Activated CD8-positive, alpha-beta memory T cell treated with anti-CD3 and anti-CD28 coated beads, Interleukin-2, amount 50 U/mL, for 24 hours (primary cell): ENCODE measurements around the gene MXD4.

Source experiments
- DNase-seq: peaks from one replicate; pipeline ENCODE4 v3.0.0-alpha.2; 2020; ENCODE audit errors: extremely low read depth

MXD4 gene, protein sequence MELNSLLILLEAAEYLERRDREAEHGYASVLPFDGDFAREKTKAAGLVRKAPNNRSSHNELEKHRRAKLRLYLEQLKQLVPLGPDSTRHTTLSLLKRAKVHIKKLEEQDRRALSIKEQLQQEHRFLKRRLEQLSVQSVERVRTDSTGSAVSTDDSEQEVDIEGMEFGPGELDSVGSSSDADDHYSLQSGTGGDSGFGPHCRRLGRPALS

DNA sequence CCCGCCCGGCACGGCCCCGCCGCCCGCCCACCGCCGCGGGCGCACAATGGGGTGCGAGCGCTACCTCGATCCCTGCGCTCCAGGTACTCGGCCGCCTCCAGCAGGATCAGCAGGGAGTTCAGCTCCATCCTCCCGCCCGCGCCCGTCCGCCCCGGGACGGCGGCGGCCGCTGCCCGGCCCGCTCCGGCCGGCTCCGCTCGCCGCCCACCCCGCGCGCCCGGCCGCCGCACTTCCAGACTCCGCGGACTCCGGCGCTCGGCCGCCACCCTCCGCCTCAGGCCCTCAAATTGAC, at the start of gene MXD4:
MXD4 (minus strand) TSS at position 257 of the 292 bp plus-strand sequence; CDS start at position 128, 129 bp downstream.
- no peak for DNase-seq

DNA sequence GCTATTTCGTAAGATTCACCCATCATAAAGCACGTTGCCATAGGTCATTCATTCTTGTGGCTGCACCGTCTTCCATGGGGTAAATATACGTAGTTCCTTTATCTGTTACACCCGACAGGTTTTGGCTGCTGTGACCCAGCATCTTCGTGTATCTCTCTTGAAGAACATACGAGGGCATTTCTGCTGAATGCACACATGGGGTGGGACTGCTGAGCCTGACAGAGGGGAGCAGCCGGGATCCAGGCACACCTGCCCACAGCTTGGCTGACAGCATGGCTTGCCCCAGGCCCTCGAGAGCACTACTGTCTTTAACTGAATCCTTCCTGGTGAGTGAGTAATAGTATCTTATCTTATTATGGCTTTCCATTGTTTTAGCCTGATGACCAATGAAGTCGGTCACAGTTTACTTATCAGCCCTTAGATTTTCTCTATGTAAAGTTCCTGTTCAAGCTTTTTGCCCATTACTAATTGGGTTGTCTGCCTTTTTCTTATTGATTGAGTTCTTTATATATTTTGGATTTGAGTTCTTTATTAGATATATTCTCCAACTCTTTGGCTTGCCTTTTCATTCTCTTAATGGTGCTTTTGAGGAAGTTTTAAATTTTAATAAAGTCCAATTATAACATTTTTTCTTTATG, 45.0 kb upstream of the MXD4 start:
- no peak for DNase-seq

DNA sequence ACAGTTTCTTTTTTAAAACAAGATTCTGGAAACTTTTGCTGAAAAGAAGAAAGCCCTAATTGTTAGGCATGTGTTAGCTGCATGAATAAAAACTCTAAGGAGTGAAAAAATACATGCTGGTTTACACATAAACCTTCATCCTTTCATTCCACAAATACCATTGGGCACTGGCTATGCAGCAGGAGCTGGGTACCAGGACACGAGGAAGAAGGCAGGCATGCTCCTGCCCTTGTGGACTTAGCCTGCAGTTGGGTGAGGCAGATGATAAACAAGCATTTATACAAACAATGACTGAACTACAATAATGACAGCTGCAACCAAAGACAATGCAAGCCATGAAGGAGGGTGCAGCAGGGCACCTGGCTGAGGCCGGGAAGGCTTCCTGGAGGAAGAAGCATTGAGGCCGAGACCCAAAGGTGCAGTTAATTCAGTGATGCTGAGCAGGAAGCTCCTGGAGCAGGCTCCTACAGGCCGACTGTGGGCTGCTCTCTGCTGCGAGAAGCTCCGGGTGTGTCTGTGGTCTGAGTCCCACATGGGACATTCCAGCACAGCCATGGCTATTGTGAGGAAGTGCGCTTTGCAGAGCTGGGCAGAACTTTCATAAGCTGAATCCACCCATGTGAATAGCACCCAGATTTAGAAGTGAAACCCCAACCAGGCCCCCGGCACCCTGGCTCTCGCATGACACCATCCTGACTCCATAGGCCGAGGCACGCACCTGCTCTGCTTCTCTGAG, 44.0 kb upstream of the MXD4 start:
- no peak for DNase-seq

DNA sequence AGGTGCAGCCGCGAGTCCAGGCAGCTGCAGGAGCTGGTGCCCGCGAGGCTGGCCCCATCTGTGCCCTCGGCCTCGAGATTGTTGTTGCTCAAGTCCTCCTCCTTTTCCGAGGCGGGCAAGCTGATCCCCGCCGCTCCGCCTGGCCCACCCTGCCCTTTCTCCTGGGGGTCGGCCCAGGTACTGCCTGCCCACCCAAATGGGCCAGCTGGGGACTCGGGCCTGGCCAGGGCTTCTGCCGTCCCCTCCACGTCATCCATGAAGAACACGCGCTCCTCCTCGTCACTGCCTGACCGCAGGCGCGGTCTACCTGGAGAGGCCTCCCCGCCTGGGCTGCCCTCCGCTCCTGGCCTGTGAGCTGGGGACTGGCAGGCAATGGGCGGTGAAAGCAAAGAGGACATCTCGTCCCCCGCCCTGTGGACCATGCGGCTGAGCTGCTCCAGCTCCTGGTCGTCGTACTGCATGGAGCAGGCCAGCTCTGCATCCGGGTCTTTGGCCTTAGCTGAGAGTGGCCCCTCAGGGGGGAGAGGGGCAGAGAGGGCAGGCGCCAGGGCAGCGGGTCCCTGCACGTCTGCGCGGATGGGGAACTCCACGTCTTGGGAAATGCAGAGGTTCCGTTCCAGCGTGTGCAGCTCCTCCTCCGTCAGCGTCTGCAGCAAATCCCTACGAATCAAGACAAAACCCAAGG, 43.1 kb upstream of the MXD4 start:
- DNase-seq: no peak

DNA sequence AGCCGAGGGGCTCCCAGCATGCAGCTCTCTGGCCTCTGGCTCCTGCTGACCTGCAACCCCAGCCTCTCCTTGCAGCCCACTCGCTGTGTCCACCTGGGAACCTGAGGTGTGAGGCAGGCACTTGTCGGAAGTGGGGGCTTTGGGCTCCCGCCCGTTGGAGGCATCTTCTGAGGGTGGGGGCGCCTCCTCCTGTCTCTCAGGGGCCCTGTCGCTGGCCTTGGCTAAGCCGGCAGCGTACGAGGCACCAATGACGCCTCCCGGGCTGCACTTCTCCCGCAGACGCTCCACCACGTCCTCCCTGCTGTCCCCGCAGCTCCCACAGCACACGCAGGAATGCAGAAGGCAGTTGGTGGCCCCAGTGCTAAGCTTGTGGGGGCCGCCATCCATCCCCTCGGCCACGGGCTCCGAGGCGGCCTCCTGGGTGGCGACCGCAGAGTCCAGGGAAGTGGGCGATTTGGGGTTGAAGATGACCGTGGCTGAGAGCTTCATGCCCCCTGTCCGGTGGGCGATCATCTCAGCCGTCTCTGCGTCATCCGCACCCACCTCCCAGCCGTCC, 42.5 kb upstream of the MXD4 start:
- DNase-seq: no peak

DNA sequence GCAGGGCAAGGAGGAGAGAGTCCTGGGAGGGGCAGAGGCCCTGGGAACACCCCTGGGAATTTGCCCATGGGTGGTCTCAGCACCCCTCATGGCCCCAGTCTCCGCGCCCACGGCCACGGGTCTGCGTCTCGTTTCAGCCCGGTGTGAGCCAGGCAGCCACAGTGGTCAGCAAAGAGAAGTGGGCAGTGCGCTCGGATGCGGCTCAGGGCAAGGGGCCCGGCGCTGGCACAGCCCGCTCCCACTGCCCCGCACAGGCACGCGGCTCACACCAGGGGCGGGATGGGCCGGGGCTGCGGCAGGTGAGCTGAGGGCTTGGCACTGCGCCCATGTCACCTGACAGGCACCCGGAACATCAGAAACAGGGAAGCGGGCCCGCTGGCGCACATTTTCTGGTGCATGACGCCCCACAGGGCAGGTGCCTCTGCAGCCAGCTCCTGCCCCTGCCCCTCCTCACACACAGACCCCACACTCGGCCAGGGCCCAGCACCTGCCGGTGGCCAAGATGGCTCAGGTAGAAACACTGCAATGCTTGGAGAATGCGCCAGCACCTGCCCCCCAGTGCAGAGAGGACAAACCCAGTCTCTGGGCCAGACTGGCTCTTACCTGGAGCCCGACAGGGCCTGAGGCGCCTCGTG, 41.9 kb upstream of the MXD4 start:
- no peak for DNase-seq

DNA sequence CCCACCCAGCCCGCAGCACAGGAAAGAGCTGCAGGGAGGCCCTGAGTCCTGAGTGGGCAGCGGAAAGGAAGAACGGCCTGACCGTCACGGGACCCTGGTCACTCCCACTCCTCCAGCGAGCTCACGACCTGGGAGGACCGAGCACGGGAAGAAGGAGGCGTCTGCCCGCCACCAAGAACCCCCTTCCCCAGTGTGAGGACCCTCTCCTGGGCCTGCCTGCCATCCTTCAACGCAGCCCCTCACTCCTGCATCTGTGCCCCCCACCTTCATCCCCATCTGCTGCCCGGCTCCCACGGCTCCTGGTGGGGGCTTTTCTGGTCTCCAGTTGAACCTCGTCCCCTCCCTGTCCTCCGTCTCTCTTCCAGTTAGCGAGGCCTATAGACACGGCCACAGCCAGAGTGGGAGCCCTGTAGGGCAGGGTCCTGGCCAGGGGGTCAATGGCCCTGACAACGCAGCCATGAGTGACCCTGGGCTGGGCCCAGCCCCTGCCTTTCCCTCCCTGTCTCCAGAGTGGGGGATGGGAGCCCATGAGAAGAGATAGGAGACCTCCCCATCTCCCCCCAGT, 41.3 kb upstream of the MXD4 start:
- no peak for DNase-seq

DNA sequence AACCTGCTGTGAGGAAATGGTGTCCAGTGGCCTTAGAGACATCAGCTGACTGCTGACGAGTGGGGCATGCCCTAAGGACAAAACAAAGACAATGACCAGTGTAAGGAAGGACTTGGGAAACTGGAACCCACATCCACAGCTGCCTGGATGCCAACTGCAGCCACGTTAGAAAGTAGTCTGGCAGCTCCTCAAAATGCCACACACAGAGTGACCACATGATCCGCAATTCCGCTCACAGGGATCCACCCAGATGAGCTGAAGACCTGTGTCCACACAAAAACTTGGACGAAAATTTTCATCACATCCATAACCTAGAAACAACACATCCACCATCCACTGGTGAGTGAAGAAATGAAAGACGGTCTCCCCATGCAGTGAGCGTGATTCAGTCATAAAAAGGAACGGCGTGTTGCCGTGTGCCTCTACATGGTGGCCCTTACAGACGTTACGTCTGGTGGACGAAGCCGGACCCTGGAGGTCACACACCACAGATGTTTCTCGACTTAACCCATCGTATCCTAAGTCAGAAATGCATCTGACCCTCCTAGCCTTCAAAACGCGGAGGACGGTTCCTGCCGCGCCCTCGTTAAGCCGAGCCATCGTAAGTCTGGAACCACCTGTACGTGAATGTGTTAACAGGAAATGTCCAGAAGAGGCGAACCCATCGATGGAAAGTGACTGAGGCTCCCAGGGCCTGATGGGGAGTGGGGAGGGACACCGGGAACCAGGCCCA, 40.6 kb upstream of the MXD4 start:
- DNase-seq: no peak

DNA sequence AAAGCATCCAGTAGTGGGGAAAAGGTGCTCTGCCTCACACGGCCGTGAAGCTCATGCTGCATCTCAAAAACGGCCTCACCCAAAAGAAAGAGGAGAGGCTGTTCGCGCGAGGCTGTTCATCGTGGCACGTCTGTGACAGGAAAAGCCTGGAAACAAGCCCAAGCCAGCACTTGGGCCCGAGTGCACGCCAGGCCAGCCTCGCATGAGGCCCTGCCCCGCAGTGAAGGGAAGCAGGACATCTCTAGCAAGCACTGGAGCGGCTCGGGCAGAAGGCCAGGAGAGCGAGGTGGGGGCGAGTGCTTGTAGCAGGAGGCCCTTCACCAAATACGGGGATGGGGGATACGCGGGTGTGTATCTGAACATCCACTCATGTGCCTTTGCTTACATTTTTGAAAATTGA, 39.9 kb upstream of the MXD4 start:
- DNase-seq: no peak

DNA sequence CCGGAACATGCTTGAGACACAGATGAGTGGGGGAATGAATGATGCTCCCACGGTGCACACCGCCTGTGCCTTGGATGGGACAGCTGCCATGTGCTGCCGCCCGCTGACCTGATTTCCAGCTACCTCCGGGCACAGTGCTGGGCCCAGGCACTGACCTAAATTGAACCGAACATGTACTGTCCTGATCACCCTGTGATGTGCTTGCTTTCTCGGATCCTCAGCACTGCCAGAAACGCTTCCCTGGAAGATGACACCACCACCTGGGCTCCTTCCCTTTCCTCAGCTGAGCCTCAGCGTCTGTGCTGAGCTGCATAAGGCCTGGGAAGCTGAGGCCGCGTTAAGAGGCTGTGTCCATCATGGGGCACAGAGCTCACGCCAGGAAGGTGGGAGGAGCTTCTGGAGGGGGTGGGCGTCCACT, 39.3 kb upstream of the MXD4 start:
- no peak for DNase-seq

DNA sequence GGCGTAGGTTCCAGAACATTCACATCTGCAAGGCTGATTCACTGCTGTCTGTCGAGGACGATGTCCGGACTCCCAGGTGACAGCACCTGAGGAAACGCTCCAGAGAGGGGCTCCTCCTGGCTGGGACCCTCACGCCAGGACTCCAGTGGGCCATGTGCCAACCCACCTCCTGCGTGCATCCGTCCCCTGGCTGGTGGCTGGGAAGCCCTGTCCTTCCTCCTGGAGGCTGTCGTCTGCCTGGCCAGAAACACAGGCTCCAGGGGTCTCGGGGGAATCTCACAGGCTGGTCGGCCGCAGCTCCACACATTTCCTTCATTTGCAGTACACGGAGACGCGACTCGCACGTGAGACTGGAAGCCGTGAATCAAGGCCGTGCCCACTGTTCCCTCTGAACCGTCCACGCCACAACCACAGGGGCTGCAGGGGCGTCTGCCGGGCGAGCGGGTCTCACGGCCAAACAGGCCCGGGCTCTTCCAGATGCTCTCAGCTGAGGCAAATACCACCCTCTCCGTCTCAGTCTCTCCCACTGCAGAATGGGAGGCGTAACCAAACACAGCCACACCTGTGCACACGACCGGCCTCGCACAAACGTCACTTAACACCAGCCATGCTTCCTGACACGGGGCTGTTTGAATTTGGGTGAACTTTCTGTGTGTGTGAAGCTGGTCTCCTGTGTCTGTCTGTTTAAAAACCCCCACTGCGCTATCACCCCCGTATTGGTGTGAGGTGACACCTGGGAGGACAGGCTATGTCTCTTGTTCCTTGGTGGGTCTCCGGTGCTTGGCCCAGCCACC, 38.7 kb upstream of the MXD4 start:
- DNase-seq: no peak

DNA sequence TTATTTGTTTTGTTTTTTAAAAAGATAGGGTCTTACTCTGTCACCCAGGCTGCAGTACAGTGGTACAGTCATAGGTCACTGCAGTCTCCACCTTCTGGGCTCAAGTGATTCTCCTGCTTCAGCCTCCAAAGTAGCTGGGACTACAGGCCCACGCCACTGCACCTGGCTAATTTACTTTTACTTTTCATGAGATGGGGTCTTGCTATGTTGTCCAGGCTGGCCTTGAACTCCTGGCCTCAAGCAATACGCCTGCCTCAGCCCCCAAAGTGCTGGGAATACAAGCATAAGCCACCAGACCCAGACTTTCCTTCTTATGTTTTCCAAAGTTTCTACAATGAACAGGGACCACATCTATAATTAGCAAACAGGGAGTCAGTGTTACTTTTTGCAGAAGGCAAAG, 37.9 kb upstream of the MXD4 start:
- DNase-seq: no peak

DNA sequence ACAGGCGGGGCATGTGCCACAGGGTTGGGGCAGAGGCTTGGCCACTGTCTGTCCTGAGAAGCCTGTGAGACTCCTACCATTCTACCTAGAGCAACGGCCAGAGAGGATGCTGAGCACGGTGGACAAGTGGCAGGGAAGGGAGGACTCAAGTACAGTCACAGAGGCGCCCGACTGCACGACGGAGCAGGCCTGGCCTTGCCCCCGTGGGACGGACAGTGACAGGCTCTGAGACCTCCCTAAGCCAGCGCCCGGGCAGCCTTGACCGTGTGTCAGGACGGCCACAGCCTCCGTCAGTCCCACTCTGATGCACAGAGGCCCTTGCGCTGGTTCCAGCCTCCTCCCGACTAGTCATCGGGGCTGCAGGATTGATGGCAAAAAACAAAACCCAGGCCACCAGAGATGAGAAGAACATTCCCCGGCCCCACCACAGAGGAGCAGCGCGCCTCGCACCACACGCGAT, 36.7 kb upstream of the MXD4 start:
- DNase-seq: no peak

DNA sequence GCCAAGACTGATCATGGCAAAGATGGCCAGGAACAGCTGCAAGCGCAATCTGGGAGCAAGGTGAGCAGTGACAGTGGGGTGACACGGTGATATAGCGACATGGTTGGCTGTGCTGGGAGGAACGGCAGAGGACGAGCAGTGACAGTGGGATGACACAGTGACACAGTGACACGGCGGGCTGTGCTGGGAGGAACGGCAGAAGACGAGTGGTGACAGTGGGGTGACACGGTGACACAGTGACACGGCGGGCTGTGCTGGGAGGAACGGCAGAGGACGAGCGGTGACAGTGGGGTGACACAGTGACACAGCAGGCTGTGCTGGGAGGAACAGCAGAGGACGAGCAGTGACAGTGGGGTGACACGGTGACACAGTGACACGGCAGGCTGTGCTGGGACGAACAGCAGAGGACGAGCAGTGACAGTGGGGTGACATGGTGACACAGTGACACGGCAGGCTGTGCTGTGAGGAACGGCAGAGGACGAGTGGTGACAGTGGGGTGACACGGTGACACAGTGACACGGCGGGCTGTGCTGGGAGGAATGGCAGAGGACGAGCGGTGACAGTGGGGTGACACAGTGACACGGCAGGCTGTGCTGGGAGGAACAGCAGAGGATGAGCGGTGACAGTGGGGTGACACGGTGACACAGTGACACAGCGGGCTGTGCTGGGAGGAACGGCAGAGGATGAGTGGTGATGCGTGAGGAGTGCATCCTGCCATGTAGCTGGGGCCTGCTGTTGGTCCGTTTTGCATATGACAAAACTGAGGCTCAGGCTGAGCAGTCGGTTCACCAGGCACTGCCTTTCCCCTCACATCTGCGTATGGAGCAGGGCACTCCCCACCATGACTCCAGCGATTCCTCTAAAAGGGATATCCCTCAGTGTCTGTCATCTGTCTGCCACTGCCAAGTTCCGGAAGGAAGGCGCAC, 36.0 kb upstream of the MXD4 start:
- DNase-seq: no peak

DNA sequence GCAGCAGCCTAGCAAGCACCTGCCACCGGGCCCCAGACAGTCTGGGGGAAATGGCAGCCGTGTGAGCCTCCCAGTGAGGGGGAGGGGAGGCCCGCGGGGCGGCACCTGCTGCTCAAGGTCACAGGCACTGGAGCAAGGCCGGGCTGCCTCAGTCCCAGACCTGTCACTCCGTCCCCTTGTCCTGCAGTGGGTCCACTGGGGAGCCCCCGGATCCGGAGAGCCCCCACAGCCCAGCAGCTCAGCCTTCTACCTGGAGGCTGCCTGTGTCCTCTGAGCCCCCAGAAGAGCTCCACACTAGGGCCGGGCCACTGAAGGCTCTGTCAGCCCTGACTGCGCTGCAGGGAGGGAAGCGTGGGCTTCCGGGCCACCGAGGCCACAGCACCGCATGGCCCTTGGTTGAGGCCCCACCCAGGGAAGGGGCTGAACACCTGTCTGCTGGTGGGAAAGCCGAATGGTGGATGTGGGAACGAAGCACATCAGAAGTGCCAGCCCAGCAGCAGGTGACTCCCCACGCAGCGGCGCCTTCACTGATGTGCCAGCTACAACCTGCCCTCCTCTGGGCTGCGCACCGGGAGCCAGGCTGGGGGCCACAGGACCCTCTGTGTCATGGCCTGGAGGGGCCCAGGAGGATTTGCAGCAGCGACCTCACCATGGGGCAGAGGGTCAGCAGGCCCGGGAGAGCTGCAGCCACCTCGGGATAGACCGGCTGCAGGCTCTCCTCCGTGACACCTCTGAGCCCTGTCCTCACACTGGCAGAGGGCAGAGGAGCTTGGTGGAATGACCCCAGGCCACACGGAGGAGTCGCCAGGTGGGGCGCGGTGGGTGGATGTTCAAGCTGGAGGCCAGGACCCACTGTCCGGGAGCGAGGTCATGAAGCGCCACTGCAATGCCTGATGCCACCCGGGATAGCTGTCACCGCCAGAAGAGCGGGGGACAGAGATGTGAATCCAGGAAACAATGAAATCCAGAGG, 35.0 kb upstream of the MXD4 start:
- no peak for DNase-seq

DNA sequence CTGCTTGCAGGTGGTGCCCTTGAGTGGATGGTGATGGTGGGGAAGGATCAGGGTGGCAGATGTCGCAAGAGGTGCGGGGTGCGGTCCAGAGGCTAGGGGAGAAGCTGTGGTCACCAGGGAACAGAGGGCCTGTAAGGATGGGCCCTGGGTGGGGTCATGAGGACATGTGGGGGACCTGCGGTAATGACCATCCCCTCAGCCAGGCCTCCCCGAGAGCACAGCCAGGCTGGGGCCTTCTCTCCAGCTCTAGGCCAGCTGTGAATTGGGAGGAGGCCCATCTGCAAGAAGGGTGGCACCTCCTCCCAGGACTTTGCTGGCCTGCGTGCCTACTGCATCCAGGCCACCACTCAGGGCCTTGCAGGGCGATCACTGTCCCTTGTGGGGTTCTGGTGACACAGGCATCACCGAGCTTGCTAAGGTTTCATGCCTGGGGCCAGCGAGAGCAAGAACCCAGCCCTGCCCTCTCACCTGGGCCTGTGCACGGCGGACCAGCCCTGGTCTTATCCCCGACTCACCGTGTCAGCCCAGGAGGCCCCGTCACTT, 34.1 kb upstream of the MXD4 start:
- DNase-seq: no peak

DNA sequence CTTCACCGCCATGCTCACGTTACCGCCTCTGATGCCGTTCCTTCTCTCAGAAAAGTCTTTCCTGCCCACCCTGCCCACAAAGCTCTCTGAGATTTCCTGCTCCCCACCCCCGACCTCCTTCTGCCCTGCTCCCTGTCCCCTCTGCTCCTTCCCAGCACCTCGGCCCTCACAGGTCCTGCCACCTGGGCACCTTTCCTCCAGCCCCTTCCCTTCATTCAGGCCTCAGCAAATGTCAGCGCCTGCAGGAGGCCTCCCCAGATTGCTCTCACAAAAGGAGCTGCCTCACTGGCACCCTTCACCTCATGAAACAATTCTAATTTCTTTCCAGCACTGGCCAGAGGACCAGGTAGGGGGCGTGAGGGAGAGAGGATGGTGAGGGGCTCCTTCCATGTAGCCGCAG, 33.6 kb upstream of the MXD4 start:
- no peak for DNase-seq
